ENCODE measurements around the gene ZPR1. TPM values are rescaled to one million over a fixed set of nuclear protein-coding genes. Genes with fewer than 3 reads are reported as not detected.

The ZPR1 gene
- 27.1 and 36.2 TPM in 2 replicates for total RNA-seq

GRCh38 chr11:116787786-116788486, at the start of gene ZPR1:
Gene ZPR1, minus strand, starts transcription at chr11:116788023. Its CDS starts 33 bp downstream, at chr11:116787990.
- TF ChIP-seq CTCF (IDR thresholded peaks at IDR 0.05; ENCODE audit: extremely low read depth, low read depth, low read length), result no peak
- DNase-seq (ENCODE audit: insufficient read length, low spot score, missing footprints), result peak; percentile 98
- Histone ChIP-seq H3K9me3 (ENCODE audit: low read depth, low read length) (no peaks in the 10 kb centered on the region), H4K20me1 (ENCODE audit: insufficient read depth, low read length) (no peaks in the 10 kb centered on the region), H3K4me1 (ENCODE audit: insufficient read depth, low read length) (peaks cover 39% of the 10 kb centered on the region), H2AFZ (ENCODE audit: low read length) (peak within 1 kb of the TSS; percentile 97), H3K4me2 (ENCODE audit: insufficient read depth, low read length) (peak within 1 kb of the TSS; percentile 93), H3K79me2 (ENCODE audit: insufficient read depth, low read length) (peaks cover 39% of the 10 kb centered on the region), H3K27me3 (ENCODE audit: insufficient read depth, low read length) (no peaks in the 10 kb centered on the region), H3K4me3 (ENCODE audit: insufficient read depth, low read length) (peak within 1 kb of the TSS; percentile 92), H3K36me3 (ENCODE audit: insufficient read depth, low read length) (peaks cover 38% of the 10 kb centered on the region), H3K27ac (ENCODE audit: low read depth, low read length) (peak within 1 kb of the TSS; percentile 97)

GRCh38 chr11:116836632-116836991, 48.8 kb upstream of the ZPR1 start:
- H4K20me1 ChIP-seq (ENCODE audit: insufficient read depth, low read length), result no peaks in the 10 kb centered on the region
- H3K4me3 ChIP-seq (ENCODE audit: insufficient read depth, low read length), result no peak overlapping the region
- DNase-seq (ENCODE audit: insufficient read length, low spot score, missing footprints), result no peak
- no peak for TF ChIP-seq CTCF (IDR thresholded peaks at IDR 0.05; ENCODE audit: extremely low read depth, low read depth, low read length)
- no peaks in the 10 kb centered on the region for H3K79me2 ChIP-seq (ENCODE audit: insufficient read depth, low read length)
- no peak overlapping the region for H2AFZ ChIP-seq (ENCODE audit: low read length)
- no peak overlapping the region for H3K4me2 ChIP-seq (ENCODE audit: insufficient read depth, low read length)
- no peaks in the 10 kb centered on the region for H3K27me3 ChIP-seq (ENCODE audit: insufficient read depth, low read length)
- H3K4me1 ChIP-seq (ENCODE audit: insufficient read depth, low read length), result no peaks in the 10 kb centered on the region
- H3K36me3 ChIP-seq (ENCODE audit: insufficient read depth, low read length), result no peaks in the 10 kb centered on the region
- no peak overlapping the region for H3K27ac ChIP-seq (ENCODE audit: low read depth, low read length)
- no peaks in the 10 kb centered on the region for H3K9me3 ChIP-seq (ENCODE audit: low read depth, low read length)

GRCh38 chr11:116835791-116836631, 48.2 kb upstream of the ZPR1 start:
- TF ChIP-seq CTCF (IDR thresholded peaks at IDR 0.05; ENCODE audit: extremely low read depth, low read depth, low read length), result peak; percentile 65
- no peaks in the 10 kb centered on the region for H3K4me1 ChIP-seq (ENCODE audit: insufficient read depth, low read length)
- no peaks in the 10 kb centered on the region for H3K36me3 ChIP-seq (ENCODE audit: insufficient read depth, low read length)
- H2AFZ ChIP-seq (ENCODE audit: low read length), result peak overlapping the region; percentile 35
- H3K4me2 ChIP-seq (ENCODE audit: insufficient read depth, low read length), result peak overlapping the region; percentile 42
- DNase-seq (ENCODE audit: insufficient read length, low spot score, missing footprints), result peak; percentile 99
- H3K79me2 ChIP-seq (ENCODE audit: insufficient read depth, low read length), result no peaks in the 10 kb centered on the region
- no peaks in the 10 kb centered on the region for H4K20me1 ChIP-seq (ENCODE audit: insufficient read depth, low read length)
- no peaks in the 10 kb centered on the region for H3K27me3 ChIP-seq (ENCODE audit: insufficient read depth, low read length)
- H3K9me3 ChIP-seq (ENCODE audit: low read depth, low read length), result no peaks in the 10 kb centered on the region
- H3K27ac ChIP-seq (ENCODE audit: low read depth, low read length), result peak overlapping the region; percentile 1
- H3K4me3 ChIP-seq (ENCODE audit: insufficient read depth, low read length), result peak overlapping the region; percentile 60
